Sigmoid colon (tissue), 4 donors: ENCODE data around the gene IL15.
"Not testable (repeated sequence)": the region's sequence is repeated elsewhere in the genome, so short reads cannot be mapped to it uniquely, and the experiment has no call there.

Source experiments
- CTCF ChIP-seq, 4 experiments: fragments of 450-650 bp in 3 of 4; fragments of 200-600 bp in 1 of 4; IDR thresholded peaks; one replicate each; pipeline ENCODE4 v1.5.1; 2016 to 2019; ENCODE audit warnings: antibody characterized with exemption in 4 of 4, mild to moderate bottlenecking in 3 of 4, moderate library complexity in 2 of 4
- EP300 ChIP-seq, 4 donors: sonication (generic); formaldehyde crosslinking; IDR thresholded peaks; one replicate each; pipeline ENCODE4 v1.6.1; 2017; ENCODE audit warnings: antibody characterized with exemption in 4 of 4

GRCh38 chr4:141691247-141691646, 54.9 kb downstream of the IL15 start:
- TF ChIP-seq CTCF, EP300 (IDR thresholded peaks at IDR 0.05): not testable (repeated sequence)
